A549 (cell line): ENCODE results near the gene TCF7L2. TPM values are rescaled to one million over a fixed set of nuclear protein-coding genes. Genes with fewer than 3 reads are reported as not detected.

ENCODE experiments used
- ATAC-seq, 2 experiments: fragments of 200-7000 bp in 1 of 2; fragments of >200 bp in 1 of 2; cut with Nextera tagmentation in 1 of 2; cut with Tn5 transposase in 1 of 2; 3 replicates each; pipeline versions ENCODE4 v1.8.0 to v1.9.1; 2018 to 2020; ENCODE audit warnings: mild to moderate bottlenecking in 1 of 2, moderate library complexity in 1 of 2
- CTCF ChIA-PET: fragments of 300-600 bp; sonication (Branson Sonifier 250); formaldehyde crosslinking; extraction: SDS; loops from one replicate; lab custom pipeline; 2021; ENCODE audit warnings: antibody characterized with exemption, inconsistent platforms; lab: Yijun Ruan, JAX
- POLR2A ChIA-PET: fragments of 350-600 bp; formaldehyde crosslinking; extraction: SDS; loops from one replicate; lab custom pipeline; 2021; ENCODE audit warnings: antibody characterized with exemption, inconsistent platforms; lab: Yijun Ruan, JAX
- DNase-seq, 2 experiments: peaks; one replicate each; pipeline versions ENCODE4 v3.0.0 to v3.0.0-alpha.2; 2011 to 2016; ENCODE audit warnings: low read depth in 1 of 2, low spot score in 1 of 2
- FAIRE-seq: peaks from 2 replicates; lab custom pipeline; 2011; peaks lifted over from hg19 to GRCh38; lab: Jason Lieb, UNC
- H3K27ac ChIP-seq, 2 experiments: fragments of >200 bp; sonication (Bioruptor Twin); formaldehyde crosslinking; 3 replicates each; pipeline ENCODE4 v1.5.1; 2016 to 2017
- H3K4me1 ChIP-seq: fragments of >200 bp; sonication (Bioruptor Twin); formaldehyde crosslinking; 3 replicates; pipeline ENCODE4 v1.6.1; 2016
- H3K4me2 ChIP-seq: fragments of >200 bp; sonication (Bioruptor Twin); formaldehyde crosslinking; 3 replicates; pipeline ENCODE4 v1.6.1; 2016
- H3K4me3 ChIP-seq: fragments of >200 bp; sonication (Bioruptor Twin); formaldehyde crosslinking; 3 replicates; pipeline ENCODE4 v1.5.1; 2016
- H3K9me3 ChIP-seq: fragments of >200 bp; sonication (Bioruptor Twin); formaldehyde crosslinking; 3 replicates; pipeline ENCODE4 v1.6.1; 2016
- BHLHE40 ChIP-seq: IDR thresholded peaks from 2 replicates; pipeline ENCODE4 v1.6.1; 2012; ENCODE audit warnings: low read depth, low read length, inconsistent platforms
- CBX2 ChIP-seq: fragments of 200-600 bp; sonication (generic); IDR thresholded peaks from 2 replicates; pipeline ENCODE4 v1.6.1; 2016; ENCODE audit warnings: low read depth, mild to moderate bottlenecking, borderline replicate concordance
- CEBPB ChIP-seq, 2 experiments: fragments of >200 bp in 1 of 2; sonication (Bioruptor Twin) in 1 of 2; formaldehyde crosslinking in 1 of 2; IDR thresholded peaks; 2 replicates each; pipeline ENCODE4 v1.6.1; 2012 to 2016
- CTCF ChIP-seq: fragments of >200 bp; sonication (Bioruptor Twin); formaldehyde crosslinking; IDR thresholded peaks from 3 replicates; pipeline ENCODE4 v1.5.1; 2016
- EP300 ChIP-seq, 2 experiments: fragments of >200 bp; sonication (Bioruptor Twin); formaldehyde crosslinking; IDR thresholded peaks; 2 replicates in 1 of 2; 3 replicates in 1 of 2; pipeline ENCODE4 v1.6.1; 2016 to 2017
- FOSL2 ChIP-seq, 2 experiments: fragments of 450-650 bp in 1 of 2; fragments of >200 bp in 1 of 2; sonication (Bioruptor Twin) in 1 of 2; formaldehyde crosslinking; IDR thresholded peaks; 2 replicates each; pipeline versions ENCODE4 v1.5.0 to v1.6.1; 2016 to 2020; ENCODE audit warnings: mild to moderate bottlenecking in 1 of 2, moderate library complexity in 1 of 2
- GATA3 ChIP-seq: IDR thresholded peaks from 2 replicates; pipeline ENCODE4 v1.6.1; 2012; ENCODE audit warnings: borderline replicate concordance
- HEYL ChIP-seq: fragments of 250-450 bp; sonication (Bioruptor Pico); IDR thresholded peaks from 2 replicates; pipeline ENCODE4 v1.8.0; 2021; ENCODE audit warnings: mild to moderate bottlenecking, moderate library complexity
- HOXA7 ChIP-seq: fragments of 250-450 bp; sonication (Bioruptor Pico); IDR thresholded peaks from 2 replicates; pipeline ENCODE4 v1.5.0; 2020; ENCODE audit warnings: mild to moderate bottlenecking, moderate library complexity
- JUNB ChIP-seq: fragments of >200 bp; sonication (Bioruptor Twin); formaldehyde crosslinking; IDR thresholded peaks from 2 replicates; pipeline ENCODE4 v1.6.1; 2016
- MAX ChIP-seq: IDR thresholded peaks from 2 replicates; pipeline ENCODE4 v1.6.1; 2012
- MYC ChIP-seq: IDR thresholded peaks from 2 replicates; pipeline ENCODE4 v1.6.1; 2012; ENCODE audit warnings: mild to moderate bottlenecking, inconsistent platforms, low read length, improper control_type of control experiment, borderline replicate concordance
- NR3C1 ChIP-seq: fragments of >200 bp; sonication (Bioruptor Twin); formaldehyde crosslinking; IDR thresholded peaks from 3 replicates; pipeline ENCODE4 v1.6.1; 2017
- PHF8 ChIP-seq: fragments of 200-600 bp; sonication (generic); IDR thresholded peaks from 2 replicates; pipeline ENCODE4 v1.6.1; 2016; ENCODE audit warnings: low read depth, mild to moderate bottlenecking, antibody characterized with exemption, moderate library complexity, borderline replicate concordance
- SMC3 ChIP-seq: fragments of >200 bp; sonication (Bioruptor Twin); formaldehyde crosslinking; IDR thresholded peaks from 3 replicates; pipeline ENCODE4 v1.6.1; 2018; ENCODE audit warnings: inconsistent platforms
- SREBF2 ChIP-seq: fragments of 450-650 bp; IDR thresholded peaks from 2 replicates; pipeline ENCODE4 v1.6.1; 2014; ENCODE audit warnings: mild to moderate bottlenecking, moderate library complexity
- USF2 ChIP-seq: fragments of 450-650 bp; IDR thresholded peaks from 2 replicates; pipeline ENCODE4 v1.6.1; 2014; ENCODE audit warnings: antibody characterized with exemption
- ZNF302 ChIP-seq: fragments of 250-450 bp; sonication (Bioruptor Pico); IDR thresholded peaks from 2 replicates; pipeline ENCODE4 v1.9.0; 2021; ENCODE audit warnings: inconsistent platforms, mild to moderate bottlenecking, moderate library complexity
- WGBS: methylation state at CpG from one replicate; pipeline ENCODE4 v1.1.6; 2017; ENCODE audit errors: missing lambda C conversion rate; 5-methylcytosine and 5-hydroxymethylcytosine counted together
- polyA plus RNA-seq, 4 experiments: library from polyadenylated mRNA; depleted of rRNA in 3 of 4; stranded (reverse); fragments of >200 nt; fragmentation: RNase III in 1 of 4; extraction: RNeasy Plus Mini Kit Qiagen cat#74134 plus additional on column Dnase treatment in 1 of 4; gene quantifications; 2 replicates in 3 of 4; 3 replicates in 1 of 4; pipeline ENCODE4 v1.2.3, GENCODE V29; 2011 to 2017

Gene TCF7L2
- polyA plus RNA-seq, 2 of the 4 experiments (the other 2 are of a cell fraction) = 11.3 to 14.5 TPM

- peak in 1 of 2 experiments; percentile 60; a peak in 3 of 6 replicates for ATAC-seq
- CTCF ChIA-PET = interaction anchor here (1.0 to 1.4 kb wide), 4 partner anchors 28 to 393 kb away, joined by 3 to 8 read pairs (median 4); no protein-coding TSS in a partner anchor
These were observed 8.4 kb downstream of the TCF7L2 start for GRCh38 chr10:112958275-112958995.

GRCh38 chr10:112959207-112959838 is 9.3 kb downstream of the TCF7L2 start:
- Histone ChIP-seq H3K9me3 (no peaks in the 10 kb centered on the region), H3K4me2 (peak overlapping the region; percentile 98)
- 2% methylated on average over 6 of the region's 6 CpGs for WGBS
- peak in 1 of 2 experiments; percentile 49 for DNase-seq
- CTCF ChIA-PET = interaction anchor here (1.2 to 1.4 kb wide), 3 partner anchors 44 to 394 kb away, joined by 3 to 8 read pairs (median 3); no protein-coding TSS in a partner anchor
- no peak for TF ChIP-seq SMC3
- TF ChIP-seq JUNB = peak; percentile 47; the same call in 1 of the 2 replicates
- TF ChIP-seq CBX2 = no peak
- TF ChIP-seq MAX = peak; percentile 54
- no peak for TF ChIP-seq SREBF2
- TF ChIP-seq PHF8 = no peak
- TF ChIP-seq EP300 (IDR thresholded peaks at IDR 0.05) = no peak
- TF ChIP-seq GATA3 = peak; percentile 38; the same call in 1 of the 2 replicates
- no peak for TF ChIP-seq CTCF
- no peak for TF ChIP-seq MYC
- peak; percentile 14 to 28; a peak in 1 of 4 replicates for TF ChIP-seq CEBPB (IDR thresholded peaks at IDR 0.05)
- 0 out of 2 replicates have a peak, but pooled peaks have one; percentile 32 for TF ChIP-seq HOXA7 (CRISPR knock-in tag)
- TF ChIP-seq FOSL2 (IDR thresholded peaks at IDR 0.05) = no peak
- peak; percentile 71 for TF ChIP-seq FOSL2 (CRISPR knock-in tag; IDR thresholded peaks at IDR 0.05)
- TF ChIP-seq, all 56 proteins: peak for 6
- peak overlapping the region; percentile 20 for H3K4me3 ChIP-seq
- peaks cover 92% of the 10 kb centered on the region for H3K4me1 ChIP-seq
- FAIRE-seq (peak; percentile 87), ATAC-seq (peak in 1 of 2 experiments; percentile 19; a peak in 3 of 6 replicates)
- peak overlapping the region; percentile 88 to 98 for H3K27ac ChIP-seq
- POLR2A ChIA-PET = interaction anchor here (2.2 to 3.0 kb wide), 2 partner anchors 9 to 114 kb away, joined by 14 to 25 read pairs; partner anchors contain the start of gene TCF7L2

More at GRCh38 chr10:112958275-112958995, 8.4 kb downstream of the TCF7L2 start:
- 11% methylated on average over 8 of the region's 8 CpGs for WGBS
- H3K4me1 ChIP-seq = peaks cover 86% of the 10 kb centered on the region
- TF ChIP-seq FOSL2 (IDR thresholded peaks at IDR 0.05) (0 out of 2 replicates have a peak, but pooled peaks have one; percentile 11), FOSL2 (CRISPR knock-in tag; IDR thresholded peaks at IDR 0.05) (peak; percentile 59), USF2 (no peak), SREBF2 (no peak), MAX (peak; percentile 46; the same call in 1 of the 2 replicates), NR3C1 (no peak), HEYL (CRISPR knock-in tag) (0 out of 2 replicates have a peak, but pooled peaks have one; percentile 37), BHLHE40 (no peak), CBX2 (no peak), HOXA7 (CRISPR knock-in tag) (no peak), ZNF302 (CRISPR knock-in tag) (no peak)
- TF ChIP-seq, all 56 proteins: peak for 3
- peak; percentile 72 for FAIRE-seq
- Histone ChIP-seq H3K4me3 (peak overlapping the region; percentile 20), H3K27ac (peak overlapping the region; percentile 88 to 98), H3K9me3 (no peaks in the 10 kb centered on the region), H3K4me2 (peak overlapping the region; percentile 98)
- DNase-seq = peak in 1 of 2 experiments; percentile 60
- POLR2A ChIA-PET = interaction anchor here (2.2 to 3.0 kb wide), 2 partner anchors 8 to 115 kb away, joined by 14 to 25 read pairs; partner anchors contain the start of gene TCF7L2
